Fibroblast of mammary gland (primary cell): ENCODE measurements around the gene CHTF18.
"Not testable (repeated sequence)": the region's sequence is repeated elsewhere in the genome, so short reads cannot be mapped to it uniquely, and the experiment has no call there.

Experiments
- DNase-seq: peaks from one replicate; pipeline ENCODE4 v3.0.0-alpha.2; 2010; ENCODE audit warnings: low read depth
- H3K4me3 ChIP-seq: 2 replicates; pipeline ENCODE4 v1.5.1; 2011; ENCODE audit warnings: low read depth, mild to moderate bottlenecking, low read length, moderate library complexity; ENCODE audit not compliant: control insufficient read depth
- TF ChIP-seq, protein P1 (sequence below): conservative IDR thresholded peaks from 2 replicates; pipeline ENCODE4 v1.5.1; 2011; ENCODE audit warnings: low read depth, low read length, inconsistent platforms; ENCODE audit not compliant: control insufficient read depth, insufficient read depth

The CHTF18 gene

DNA sequence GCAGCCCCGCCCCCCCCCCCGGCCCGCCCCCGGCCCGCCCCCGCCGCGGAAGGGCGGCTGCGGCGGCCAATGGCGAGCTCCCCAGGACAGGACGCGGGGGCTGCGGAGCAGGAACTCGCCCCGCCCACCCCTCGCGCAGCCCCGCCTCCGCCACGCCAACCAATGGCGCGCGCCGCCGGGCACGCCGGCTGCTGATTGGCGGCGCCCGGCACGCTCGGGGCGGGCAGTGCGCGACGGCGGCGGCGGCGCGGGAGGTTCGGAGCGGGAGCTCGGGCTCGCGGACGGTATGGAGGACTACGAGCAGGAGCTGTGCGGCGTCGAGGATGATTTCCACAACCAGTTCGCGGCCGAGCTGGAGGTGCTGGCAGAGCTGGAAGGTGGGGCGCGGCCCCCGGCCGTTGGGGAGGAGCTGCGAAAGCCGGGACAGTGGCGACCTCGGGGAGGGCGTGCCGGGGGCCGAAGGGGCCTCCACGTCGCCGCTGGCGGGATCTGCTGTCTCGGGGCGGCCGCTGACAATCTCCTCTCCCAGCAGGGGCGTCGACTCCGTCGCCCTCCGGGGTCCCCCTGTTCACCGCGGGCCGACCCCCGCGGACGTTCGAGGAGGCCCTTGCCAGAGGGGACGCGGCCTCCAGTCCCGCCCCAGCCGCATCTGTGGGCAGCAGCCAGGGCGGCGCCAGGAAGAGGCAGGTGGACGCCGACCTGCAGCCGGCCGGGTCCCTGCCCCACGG, at the start of gene CHTF18:
Gene CHTF18 (plus strand): TSS at position 222 of the 728 bp plus-strand sequence. CDS start 65 bp downstream, at position 287.
- peak within 1 kb of the TSS; percentile 82 for H3K4me3 ChIP-seq
- peak; percentile 84 for DNase-seq
- TF ChIP-seq, protein P1, sequence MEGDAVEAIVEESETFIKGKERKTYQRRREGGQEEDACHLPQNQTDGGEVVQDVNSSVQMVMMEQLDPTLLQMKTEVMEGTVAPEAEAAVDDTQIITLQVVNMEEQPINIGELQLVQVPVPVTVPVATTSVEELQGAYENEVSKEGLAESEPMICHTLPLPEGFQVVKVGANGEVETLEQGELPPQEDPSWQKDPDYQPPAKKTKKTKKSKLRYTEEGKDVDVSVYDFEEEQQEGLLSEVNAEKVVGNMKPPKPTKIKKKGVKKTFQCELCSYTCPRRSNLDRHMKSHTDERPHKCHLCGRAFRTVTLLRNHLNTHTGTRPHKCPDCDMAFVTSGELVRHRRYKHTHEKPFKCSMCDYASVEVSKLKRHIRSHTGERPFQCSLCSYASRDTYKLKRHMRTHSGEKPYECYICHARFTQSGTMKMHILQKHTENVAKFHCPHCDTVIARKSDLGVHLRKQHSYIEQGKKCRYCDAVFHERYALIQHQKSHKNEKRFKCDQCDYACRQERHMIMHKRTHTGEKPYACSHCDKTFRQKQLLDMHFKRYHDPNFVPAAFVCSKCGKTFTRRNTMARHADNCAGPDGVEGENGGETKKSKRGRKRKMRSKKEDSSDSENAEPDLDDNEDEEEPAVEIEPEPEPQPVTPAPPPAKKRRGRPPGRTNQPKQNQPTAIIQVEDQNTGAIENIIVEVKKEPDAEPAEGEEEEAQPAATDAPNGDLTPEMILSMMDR, result no peak

DNA sequence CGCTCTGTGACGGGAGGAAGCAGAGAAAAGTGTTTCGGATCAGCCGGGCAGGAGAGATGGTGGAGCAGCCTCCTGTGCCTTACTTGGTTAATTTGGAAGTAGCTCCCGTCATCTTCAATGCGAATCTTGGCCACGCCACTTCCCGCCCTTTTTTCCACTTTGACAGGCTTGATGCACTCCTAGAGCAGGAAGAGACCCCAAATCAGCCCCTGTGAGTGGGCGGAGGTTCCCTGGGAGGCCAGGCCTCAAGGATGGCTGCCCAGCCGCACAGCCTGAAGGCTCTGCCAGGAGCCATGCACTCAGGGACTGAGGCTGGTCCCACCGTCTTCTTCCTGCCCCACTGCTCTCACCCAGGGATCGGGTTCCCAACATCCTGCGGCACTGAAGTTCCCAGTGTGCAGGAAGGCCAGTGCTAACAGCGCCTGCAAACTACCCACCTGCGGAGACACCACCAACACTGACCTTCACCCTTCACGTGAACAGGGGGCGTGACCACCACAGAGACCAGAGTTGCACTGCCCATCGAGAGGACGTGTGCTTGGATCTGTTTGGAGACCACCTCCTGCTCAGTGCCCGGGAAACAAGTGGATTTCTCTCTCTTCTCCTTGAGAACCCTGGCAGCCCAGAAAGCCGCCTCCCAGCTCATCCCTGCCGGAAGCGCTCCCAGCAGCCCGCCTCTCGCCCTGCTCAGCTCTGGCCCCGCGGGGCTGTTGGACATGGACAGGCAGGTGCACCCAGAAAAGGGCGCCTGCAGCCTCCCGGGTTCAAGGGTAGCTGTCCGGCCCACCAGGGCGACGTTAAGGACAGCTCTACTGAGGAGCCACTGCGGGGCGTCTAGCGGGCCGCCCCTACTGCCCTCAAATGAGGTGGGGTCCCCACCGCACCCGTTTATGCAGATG, 48.6 kb upstream of the CHTF18 start:
- peak overlapping the region; percentile 63 for H3K4me3 ChIP-seq
- DNase-seq, result no peak
- TF ChIP-seq, protein P1, result no peak

DNA sequence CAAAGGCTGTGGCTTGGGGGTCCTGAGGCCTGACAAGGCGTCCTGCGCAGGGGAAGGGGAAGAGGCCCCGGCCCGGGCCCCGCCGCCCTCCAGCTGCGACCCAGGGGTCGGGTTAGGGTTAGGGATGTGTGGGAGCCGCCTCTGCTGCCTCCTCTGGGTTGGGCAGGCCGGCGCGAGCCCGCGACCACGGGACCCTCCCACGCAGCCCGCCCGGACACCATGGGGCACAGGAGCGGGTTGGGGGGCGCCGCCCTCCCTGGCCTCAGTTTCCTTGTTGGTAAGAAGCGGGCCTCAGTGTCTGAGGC, 48.0 kb upstream of the CHTF18 start:
- no peak for DNase-seq
- TF ChIP-seq, protein P1, result no peak
- peak overlapping the region; percentile 63 for H3K4me3 ChIP-seq

DNA sequence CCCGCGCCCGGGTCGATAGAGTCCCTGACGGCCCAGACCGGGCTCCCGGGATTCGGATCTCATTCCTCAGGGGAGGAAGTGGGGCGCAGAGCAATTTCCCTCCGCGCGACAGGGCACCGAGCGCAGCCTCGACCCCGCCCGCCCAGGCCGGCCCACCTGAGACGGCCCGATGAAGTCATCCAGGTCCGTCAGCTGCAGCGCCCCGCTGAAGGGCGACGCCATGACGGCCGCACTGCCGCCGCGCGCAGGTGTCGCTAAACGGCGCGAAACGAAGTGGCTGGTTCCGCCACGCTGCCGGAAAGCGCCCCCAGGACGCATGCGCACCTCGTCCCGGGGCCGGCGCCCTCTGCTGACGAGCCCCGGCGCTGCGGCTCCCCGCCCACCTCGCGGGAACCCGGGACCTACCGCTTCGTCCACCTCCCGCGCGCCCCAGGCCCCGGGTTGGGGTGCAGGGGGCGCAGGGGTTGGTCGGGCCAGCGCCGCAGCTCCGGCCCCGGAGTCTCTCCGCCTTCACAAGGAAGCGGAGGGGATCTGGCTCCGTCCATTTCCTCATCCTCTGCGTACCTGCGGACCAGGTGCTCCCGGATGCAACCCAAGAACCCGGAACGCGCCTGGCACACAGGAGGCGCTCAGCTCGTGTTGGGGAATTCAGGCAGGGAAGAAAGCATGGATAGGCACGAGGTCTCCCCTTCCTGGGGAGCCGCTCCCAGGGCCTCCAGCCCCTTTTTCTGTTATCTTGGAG, 47.5 kb upstream of the CHTF18 start, which contains the start of gene CIAO3:
Gene CIAO3 (minus strand): TSS at position 234 of the 742 bp plus-strand sequence. CDS start 12 bp downstream, at position 222.
- peak; percentile 85 for DNase-seq
- peak within 1 kb of the TSS; percentile 63 for H3K4me3 ChIP-seq
- TF ChIP-seq, protein P1, result no peak

DNA sequence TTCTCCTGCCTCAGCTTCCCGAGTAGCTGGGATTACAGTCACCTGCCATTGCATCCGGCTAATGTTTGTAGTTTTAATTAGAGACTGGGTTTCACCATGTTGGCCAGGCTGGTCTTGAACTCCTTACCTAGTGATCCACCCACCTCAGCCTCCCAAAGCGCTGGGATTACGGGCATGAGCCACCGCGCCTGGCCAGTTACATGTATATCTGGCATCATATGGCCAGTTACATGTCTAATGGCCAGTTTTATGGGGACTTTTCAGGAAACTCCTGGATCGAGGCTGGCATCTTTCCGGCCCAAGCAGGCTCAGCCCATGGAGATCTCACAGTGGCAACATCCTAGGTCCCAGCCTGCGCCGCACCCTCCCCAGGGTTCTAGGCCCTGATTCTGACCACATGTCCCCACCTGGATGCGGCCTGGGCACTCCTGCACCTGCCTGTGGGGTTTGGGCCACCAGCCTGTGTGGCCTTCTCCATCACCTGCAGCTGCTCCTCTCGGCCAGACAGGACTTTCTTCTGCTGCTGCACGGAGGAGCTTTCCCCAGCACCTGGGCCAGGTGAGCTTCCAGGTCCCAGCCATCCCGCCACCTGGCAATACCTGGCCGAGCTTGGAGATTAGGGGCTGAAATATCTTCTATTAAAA, 46.3 kb upstream of the CHTF18 start:
- TF ChIP-seq, protein P1, result no peak
- no peak for DNase-seq
- no peak overlapping the region for H3K4me3 ChIP-seq

DNA sequence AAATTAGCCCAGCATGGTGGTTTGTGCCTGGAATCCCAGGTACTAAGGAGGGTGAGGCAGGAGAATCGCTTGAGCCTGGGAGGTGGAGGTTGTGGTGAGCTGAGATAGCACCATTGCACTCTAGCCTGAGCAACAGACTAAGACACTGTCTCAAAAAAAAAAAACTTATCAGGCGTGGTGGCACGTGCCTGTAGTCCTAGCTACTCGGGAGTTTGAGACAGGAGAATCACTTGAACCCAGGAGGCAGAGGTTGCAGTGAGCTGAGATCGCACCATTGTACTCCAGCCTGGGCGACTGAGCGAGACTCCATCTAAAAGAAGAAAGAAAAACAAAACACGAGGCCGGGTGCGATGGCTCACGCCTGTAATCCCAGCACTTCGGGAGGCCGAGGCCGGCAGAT, 45.5 kb upstream of the CHTF18 start:
- DNase-seq, H3K4me3 ChIP-seq: not testable (repeated sequence)
